Peyer's patch (tissue), 4 donors: ENCODE data around the gene EYS.

ENCODE experiments used
- CTCF ChIP-seq, 6 experiments: fragments of 450-650 bp in 4 of 6; fragments of 200-600 bp in 2 of 6; sonication (generic) in 1 of 6; IDR thresholded peaks; one replicate each; pipeline ENCODE4 v1.5.1; 2017 to 2019; ENCODE audit warnings: antibody characterized with exemption in 6 of 6, mild to moderate bottlenecking in 3 of 6, moderate library complexity in 1 of 6
- POLR2A ChIP-seq, 2 donors: fragments of 450-650 bp; IDR thresholded peaks; one replicate each; pipeline ENCODE4 v1.5.1; 2017; ENCODE audit warnings: antibody characterized with exemption in 2 of 2, mild to moderate bottlenecking in 2 of 2, moderate library complexity in 2 of 2

- no peak for TF ChIP-seq CTCF (IDR thresholded peaks at IDR 0.05)
- TF ChIP-seq POLR2A (IDR thresholded peaks at IDR 0.05) = no peak
These were observed 149.8 kb downstream of the EYS start for GRCh38 chr6:65557224-65557623.
